Left lung (tissue), 10 donors: ENCODE results near the gene ANXA9. TPM values are rescaled to one million over a fixed set of nuclear protein-coding genes. Genes with fewer than 3 reads are reported as not detected.
A peak's percentile ranks its signal among the peaks of the same experiment; 100 is the strongest.

ENCODE experiments used
- ATAC-seq: fragments of 200-7000 bp; cut with Tn5 transposase; one replicate; pipeline ENCODE4 v1.9.1; 2020; ENCODE audit warnings: moderate library complexity
- DNase-seq, 4 donors: peaks; one replicate each; pipeline ENCODE4 v3.0.0-alpha.2; 2013 to 2020
- H3K27ac ChIP-seq, 2 donors: fragments of 200-600 bp; sonication (generic) in 1 of 2; one replicate each; pipeline versions ENCODE4 v1.5.0 to v1.8.0; 2020 to 2021
- H3K27me3 ChIP-seq, 2 donors: fragments of 200-600 bp; sonication (generic) in 1 of 2; one replicate each; pipeline versions ENCODE4 v1.5.0 to v1.8.0; 2020 to 2021
- H3K36me3 ChIP-seq, 2 donors: fragments of 200-600 bp; sonication (generic) in 1 of 2; one replicate each; pipeline versions ENCODE4 v1.5.0 to v1.8.0; 2020 to 2021
- H3K4me1 ChIP-seq, 2 donors: fragments of 200-600 bp; one replicate each; pipeline ENCODE4 v1.8.0; 2021
- H3K4me3 ChIP-seq, 2 donors: fragments of 200-600 bp; sonication (generic) in 1 of 2; one replicate each; pipeline versions ENCODE4 v1.5.0 to v1.8.0; 2020 to 2021; ENCODE audit warnings: mild to moderate bottlenecking in 1 of 2
- H3K9me3 ChIP-seq, 2 donors: fragments of 200-600 bp; sonication (generic) in 1 of 2; one replicate each; pipeline versions ENCODE4 v1.5.0 to v1.8.0; 2020 to 2021
- intact Hi-C, 2 donors: fragments of 100-400 bp; cut with DNase I; formaldehyde crosslinking; loops; one replicate each; pipeline versions ENCODE4 v1.11.2 to v1.14.2; 2022
- polyA plus RNA-seq, 6 donors: library from polyadenylated mRNA; unstranded; fragments of 120-200 nt; gene quantifications; one replicate each; pipeline ENCODE4 v1.2.1, GENCODE V29; 2013; ENCODE audit not compliant: insufficient read length in 6 of 6
- total RNA-seq, 2 donors: library from RNA; stranded (reverse); fragmentation: NEBNext Ultra II Directional; extraction: Animal tissue kit (Norgen Biotek cat#: 25700); gene quantifications; one replicate each; pipeline ENCODE4 v1.2.1, GENCODE V29; 2021
- TF ChIP-seq, protein P1 (sequence below), 2 donors: fragments of 200-600 bp; sonication (generic) in 1 of 2; IDR thresholded peaks; one replicate each; pipeline versions ENCODE4 v1.5.0 to v1.8.0; 2021; ENCODE audit warnings: antibody characterized with exemption in 2 of 2
- donor health status: DM: no; HTN: yes; CAD: no.
- donor health status: DM: no; HTN: no; CAD: no.

Gene ANXA9
- total and polyA plus RNA-seq, 8 donors, result 1.1 to 11.1 (median 10.1) TPM

DNA sequence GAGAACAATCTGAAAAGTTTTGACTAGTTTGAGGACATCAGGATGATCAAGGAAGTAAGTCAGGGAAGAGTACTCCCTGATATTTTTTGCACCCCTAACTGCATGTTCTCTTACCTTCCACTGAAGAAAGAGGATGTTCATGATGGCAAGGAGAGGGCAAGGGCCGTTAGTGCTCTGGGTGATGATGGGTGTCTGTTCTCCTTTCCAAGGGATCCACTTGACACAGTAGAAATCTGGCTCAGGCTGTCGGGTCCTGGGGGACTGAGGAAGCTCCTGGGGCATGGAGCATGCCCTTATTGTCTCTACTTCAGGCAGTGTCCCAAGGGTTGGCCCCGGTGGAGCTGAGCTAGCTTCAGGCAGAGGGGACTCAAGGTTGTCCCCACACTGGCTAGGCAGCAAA lies 20.0 kb downstream of the ANXA9 start:
- H3K4me1 ChIP-seq, result peaks cover 26 to 74% of the 10 kb centered on the region in 2 donors
- H3K27ac ChIP-seq, result peak overlapping the region in 1 of 2 donors; percentile 87
- H3K9me3 ChIP-seq, result no peaks in the 10 kb centered on the region
- intact Hi-C loops, result no loop called here
- no peak for DNase-seq
- ATAC-seq, result no peak
- H3K36me3 ChIP-seq, result peaks cover 0 to 28% of the 10 kb centered on the region in 2 donors
- no peaks in the 10 kb centered on the region for H3K27me3 ChIP-seq
- no peak overlapping the region for H3K4me3 ChIP-seq
- TF ChIP-seq, protein P1, sequence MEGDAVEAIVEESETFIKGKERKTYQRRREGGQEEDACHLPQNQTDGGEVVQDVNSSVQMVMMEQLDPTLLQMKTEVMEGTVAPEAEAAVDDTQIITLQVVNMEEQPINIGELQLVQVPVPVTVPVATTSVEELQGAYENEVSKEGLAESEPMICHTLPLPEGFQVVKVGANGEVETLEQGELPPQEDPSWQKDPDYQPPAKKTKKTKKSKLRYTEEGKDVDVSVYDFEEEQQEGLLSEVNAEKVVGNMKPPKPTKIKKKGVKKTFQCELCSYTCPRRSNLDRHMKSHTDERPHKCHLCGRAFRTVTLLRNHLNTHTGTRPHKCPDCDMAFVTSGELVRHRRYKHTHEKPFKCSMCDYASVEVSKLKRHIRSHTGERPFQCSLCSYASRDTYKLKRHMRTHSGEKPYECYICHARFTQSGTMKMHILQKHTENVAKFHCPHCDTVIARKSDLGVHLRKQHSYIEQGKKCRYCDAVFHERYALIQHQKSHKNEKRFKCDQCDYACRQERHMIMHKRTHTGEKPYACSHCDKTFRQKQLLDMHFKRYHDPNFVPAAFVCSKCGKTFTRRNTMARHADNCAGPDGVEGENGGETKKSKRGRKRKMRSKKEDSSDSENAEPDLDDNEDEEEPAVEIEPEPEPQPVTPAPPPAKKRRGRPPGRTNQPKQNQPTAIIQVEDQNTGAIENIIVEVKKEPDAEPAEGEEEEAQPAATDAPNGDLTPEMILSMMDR (IDR thresholded peaks at IDR 0.05), result no peak

DNA sequence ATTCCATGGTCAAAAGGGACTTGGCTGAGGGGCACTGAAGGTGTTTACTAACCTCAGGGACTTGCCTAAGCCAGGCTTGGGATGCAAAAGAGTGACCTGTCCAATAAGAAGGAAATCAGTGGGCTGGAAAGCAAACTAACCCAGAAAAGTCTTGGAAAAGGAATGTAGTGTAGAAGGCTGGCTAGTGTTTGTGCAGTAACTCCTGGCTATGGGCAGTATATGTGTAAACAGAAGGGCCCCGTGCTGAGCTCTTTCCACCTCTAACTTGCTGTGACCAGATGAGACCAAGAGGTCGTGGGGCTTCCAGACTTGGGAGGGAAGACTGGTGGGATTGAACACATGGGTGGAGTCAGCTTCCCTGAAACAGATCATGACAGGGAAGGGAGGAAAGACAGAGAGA lies 20.5 kb downstream of the ANXA9 start:
- ATAC-seq, result no peak
- Histone ChIP-seq H3K4me3 (peak overlapping the region in 1 of 2 donors; percentile 20), H3K4me1 (peaks cover 31 to 79% of the 10 kb centered on the region in 2 donors), H3K27me3 (no peaks in the 10 kb centered on the region), H3K36me3 (peaks cover 0 to 22% of the 10 kb centered on the region in 2 donors), H3K9me3 (no peaks in the 10 kb centered on the region), H3K27ac (peak overlapping the region in 1 of 2 donors; percentile 87)
- TF ChIP-seq, protein P1 (IDR thresholded peaks at IDR 0.05), result no peak
- DNase-seq, result no peak
- intact Hi-C loops, result no loop called here

- H3K4me1 ChIP-seq, result peaks cover 34 to 85% of the 10 kb centered on the region in 2 donors
- ATAC-seq (no peak), DNase-seq (no peak)
- no peaks in the 10 kb centered on the region for H3K9me3 ChIP-seq
- intact Hi-C loops, result no loop called here
- peak overlapping the region; percentile 4 to 87 for H3K27ac ChIP-seq
- TF ChIP-seq, protein P1 (IDR thresholded peaks at IDR 0.05), result no peak
- peaks cover 0 to 16% of the 10 kb centered on the region in 2 donors for H3K36me3 ChIP-seq
- H3K4me3 ChIP-seq, result peak overlapping the region in 1 of 2 donors; percentile 20
- H3K27me3 ChIP-seq, result no peaks in the 10 kb centered on the region
Observed at GRCh38 chr1:151003180-151003579, 21.1 kb downstream of the ANXA9 start.

GRCh38 chr1:151005729-151006319 lies 23.7 kb downstream of the ANXA9 start:
- ATAC-seq (no peak), DNase-seq (no peak)
- no peaks in the 10 kb centered on the region for H3K36me3 ChIP-seq
- TF ChIP-seq, protein P1 (IDR thresholded peaks at IDR 0.05), result no peak
- H3K4me1 ChIP-seq, result peaks cover 38 to 87% of the 10 kb centered on the region in 2 donors
- H3K27me3 ChIP-seq, result no peaks in the 10 kb centered on the region
- no peaks in the 10 kb centered on the region for H3K9me3 ChIP-seq
- intact Hi-C loops, result no loop called here
- peak overlapping the region; percentile 58 for H3K4me3 ChIP-seq
- peak overlapping the region; percentile 94 to 96 for H3K27ac ChIP-seq

GRCh38 chr1:151006327-151007052 lies 24.4 kb downstream of the ANXA9 start, which contains the start of gene MINDY1:
MINDY1 (minus strand) TSS chr1:151006902; CDS start chr1:151002617, 4,285 bp downstream.
- peak; percentile 66 for ATAC-seq
- intact Hi-C loops, result no loop called here
- TF ChIP-seq, protein P1 (IDR thresholded peaks at IDR 0.05), result peak; percentile 27 to 38

More at GRCh38 chr1:151006327-151007052, 24.4 kb downstream of the ANXA9 start, which contains the start of gene MINDY1:
- peaks cover 40 to 87% of the 10 kb centered on the region in 2 donors for H3K4me1 ChIP-seq
- H3K4me3 ChIP-seq, result peak within 1 kb of the TSS; percentile 58
- peak within 1 kb of the TSS; percentile 94 to 96 for H3K27ac ChIP-seq
- peak; percentile 72 to 88 (median 78) for DNase-seq
- no peaks in the 10 kb centered on the region for H3K27me3 ChIP-seq
- H3K9me3 ChIP-seq, result no peaks in the 10 kb centered on the region
- H3K36me3 ChIP-seq, result no peaks in the 10 kb centered on the region
